Sigmoid colon (tissue), 7 donors: ENCODE results near the gene SEMA6B. TPM values are rescaled to one million over a fixed set of nuclear protein-coding genes. Genes with fewer than 3 reads are reported as not detected.

Experiments used
- DNase-seq: peaks from one replicate; pipeline ENCODE4 v3.0.0-alpha.2; 2019
- H3K27ac ChIP-seq, 4 donors: fragments of 200-600 bp; sonication (generic); one replicate each; pipeline ENCODE4 v1.5.1; 2016 to 2019; ENCODE audit warnings: mild to moderate bottlenecking in 1 of 4
- H3K27me3 ChIP-seq, 3 donors: fragments of 200-600 bp; sonication (generic); one replicate each; pipeline ENCODE4 v1.5.1; 2019; ENCODE audit warnings: mild to moderate bottlenecking in 1 of 3
- H3K36me3 ChIP-seq, 4 donors: fragments of 200-600 bp; sonication (generic); one replicate each; pipeline ENCODE4 v1.5.1; 2016 to 2019
- H3K4me1 ChIP-seq, 4 donors: fragments of 200-600 bp; sonication (generic); one replicate each; pipeline ENCODE4 v1.5.1; 2017 to 2019
- H3K4me3 ChIP-seq, 4 donors: fragments of 200-600 bp; sonication (generic); one replicate each; pipeline ENCODE4 v1.5.1; 2017 to 2019; ENCODE audit warnings: mild to moderate bottlenecking in 2 of 4, moderate library complexity in 1 of 4
- H3K9me3 ChIP-seq, 4 donors: fragments of 200-600 bp in 3 of 4; sonication (generic) in 3 of 4; one replicate each; pipeline versions ENCODE4 v1.5.1 to v1.6.1; 2013 to 2019
- EP300 ChIP-seq, 4 donors: sonication (generic); formaldehyde crosslinking; IDR thresholded peaks; one replicate each; pipeline ENCODE4 v1.6.1; 2017; ENCODE audit warnings: antibody characterized with exemption in 4 of 4
- POLR2A ChIP-seq, 2 donors: fragments of 450-650 bp; IDR thresholded peaks; one replicate each; pipeline ENCODE4 v1.6.1; 2016; ENCODE audit warnings: antibody characterized with exemption in 2 of 2, mild to moderate bottlenecking in 2 of 2, moderate library complexity in 2 of 2
- POLR2AphosphoS5 ChIP-seq, 4 donors: sonication (generic); formaldehyde crosslinking; IDR thresholded peaks; one replicate each; pipeline ENCODE4 v1.6.1; 2017; ENCODE audit warnings: antibody characterized with exemption in 4 of 4
- WGBS, 2 donors: extraction: QIAGEN DNeasy Blood & Tissue Kit; methylation state at CpG; one replicate each; pipeline ENCODE4 v1.1.7; 2013; 5-methylcytosine and 5-hydroxymethylcytosine counted together
- intact Hi-C: fragments of 100-400 bp; cut with DNase I; formaldehyde crosslinking; loops from one replicate; pipeline ENCODE4 v1.15.1; 2023
- polyA plus RNA-seq, 3 donors: library from polyadenylated mRNA; stranded (reverse); fragments of 200-250 nt; gene quantifications; one replicate each; pipeline ENCODE4 v1.2.3, GENCODE V29; 2013
- total RNA-seq, 4 donors: library from RNA; depleted of rRNA; stranded (reverse); fragments of >200 nt; gene quantifications; one replicate each; pipeline ENCODE4 v1.1.0, GENCODE V29; 2016
- TF ChIP-seq, protein P1 (sequence below), 4 experiments: fragments of 450-650 bp in 3 of 4; fragments of 200-600 bp in 1 of 4; IDR thresholded peaks; one replicate each; pipeline ENCODE4 v1.5.1; 2016 to 2019; ENCODE audit warnings: antibody characterized with exemption in 4 of 4, mild to moderate bottlenecking in 3 of 4, moderate library complexity in 2 of 4
- donor health status: healthy with polysubstance abuse.
- donor health status: Bipolar disorder and iron deficiency.
- donor health status: healthy.

Gene SEMA6B
- total and polyA plus RNA-seq, 7 donors: 0.60 to 16.9 (median 1.8) TPM

DNA sequence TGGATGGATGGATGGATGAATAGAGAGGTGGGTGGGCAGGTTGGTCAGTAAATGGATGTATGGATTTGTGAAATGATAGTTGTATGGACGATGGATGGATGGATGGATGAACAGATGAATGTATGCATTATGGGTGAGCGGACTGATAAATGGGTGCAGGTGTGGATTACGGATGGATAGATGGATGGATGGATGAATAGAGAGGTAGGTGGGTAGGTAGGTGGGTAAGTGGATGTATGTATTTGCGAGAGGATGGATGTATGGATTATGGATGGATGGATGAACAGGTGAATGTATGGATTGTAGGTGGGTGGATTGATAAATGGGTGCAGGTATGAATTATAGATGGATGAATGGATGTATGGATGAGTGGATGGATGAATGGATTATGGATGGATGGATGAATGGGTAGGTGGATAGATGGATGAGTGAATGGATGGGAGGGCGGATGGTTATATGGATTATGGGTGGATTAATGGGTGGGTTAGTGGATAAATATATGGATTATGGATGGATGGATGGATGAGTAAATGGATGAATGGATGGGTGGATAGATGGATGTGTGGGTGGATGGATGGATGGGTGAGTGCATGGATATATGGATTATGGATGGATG lies 42.8 kb upstream of the SEMA6B start:
- peaks cover 29 to 77% (median 54%) of the 10 kb centered on the region in 3 donors for H3K27me3 ChIP-seq
- 91 to 92% methylated on average over 5 of the region's 5 CpGs for WGBS, 2 donors
- intact Hi-C loops: no loop called here
- no peaks in the 10 kb centered on the region for H3K9me3 ChIP-seq
- DNase-seq: no peak
- TF ChIP-seq EP300 (IDR thresholded peaks at IDR 0.05): no peak
- no peak for TF ChIP-seq POLR2A (IDR thresholded peaks at IDR 0.05)
- TF ChIP-seq, protein P1, sequence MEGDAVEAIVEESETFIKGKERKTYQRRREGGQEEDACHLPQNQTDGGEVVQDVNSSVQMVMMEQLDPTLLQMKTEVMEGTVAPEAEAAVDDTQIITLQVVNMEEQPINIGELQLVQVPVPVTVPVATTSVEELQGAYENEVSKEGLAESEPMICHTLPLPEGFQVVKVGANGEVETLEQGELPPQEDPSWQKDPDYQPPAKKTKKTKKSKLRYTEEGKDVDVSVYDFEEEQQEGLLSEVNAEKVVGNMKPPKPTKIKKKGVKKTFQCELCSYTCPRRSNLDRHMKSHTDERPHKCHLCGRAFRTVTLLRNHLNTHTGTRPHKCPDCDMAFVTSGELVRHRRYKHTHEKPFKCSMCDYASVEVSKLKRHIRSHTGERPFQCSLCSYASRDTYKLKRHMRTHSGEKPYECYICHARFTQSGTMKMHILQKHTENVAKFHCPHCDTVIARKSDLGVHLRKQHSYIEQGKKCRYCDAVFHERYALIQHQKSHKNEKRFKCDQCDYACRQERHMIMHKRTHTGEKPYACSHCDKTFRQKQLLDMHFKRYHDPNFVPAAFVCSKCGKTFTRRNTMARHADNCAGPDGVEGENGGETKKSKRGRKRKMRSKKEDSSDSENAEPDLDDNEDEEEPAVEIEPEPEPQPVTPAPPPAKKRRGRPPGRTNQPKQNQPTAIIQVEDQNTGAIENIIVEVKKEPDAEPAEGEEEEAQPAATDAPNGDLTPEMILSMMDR (IDR thresholded peaks at IDR 0.05): no peak
- TF ChIP-seq POLR2AphosphoS5 (IDR thresholded peaks at IDR 0.05): no peak
- no peak overlapping the region for H3K27ac ChIP-seq
- H3K4me3 ChIP-seq: no peak overlapping the region
- no peaks in the 10 kb centered on the region for H3K36me3 ChIP-seq
- H3K4me1 ChIP-seq: peaks cover 0 to 12% (median 10%) of the 10 kb centered on the region in 4 donors

DNA sequence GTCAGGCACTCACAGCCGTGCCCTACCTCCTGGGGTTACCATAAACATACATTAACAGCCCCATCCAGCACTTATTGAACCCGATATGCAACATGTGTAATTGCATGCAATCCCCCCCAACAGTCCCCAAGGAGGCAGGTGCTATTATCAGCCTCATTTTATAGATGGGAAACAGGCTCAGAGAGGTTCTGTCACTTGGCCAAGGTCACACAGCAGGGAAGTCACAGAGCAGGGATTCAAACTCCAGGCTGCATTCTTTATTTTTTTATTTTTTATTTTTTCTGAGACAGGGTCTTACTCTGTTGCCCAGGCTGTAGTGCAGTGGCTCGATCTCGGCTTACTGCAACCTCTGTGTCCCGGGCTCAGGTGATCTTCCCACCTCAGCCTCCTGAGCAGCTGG lies 41.4 kb upstream of the SEMA6B start:
- DNase-seq: no peak
- H3K27ac ChIP-seq: no peak overlapping the region
- H3K4me3 ChIP-seq: no peak overlapping the region
- peaks cover 0 to 7% (median 6%) of the 10 kb centered on the region in 4 donors for H3K4me1 ChIP-seq
- intact Hi-C loops: no loop called here
- no peaks in the 10 kb centered on the region for H3K9me3 ChIP-seq
- no peaks in the 10 kb centered on the region for H3K36me3 ChIP-seq
- WGBS, 2 donors: 61 to 70% methylated on average over 5 of the region's 5 CpGs
- TF ChIP-seq POLR2AphosphoS5 (IDR thresholded peaks at IDR 0.05): no peak
- peaks cover 27 to 77% (median 55%) of the 10 kb centered on the region in 3 donors for H3K27me3 ChIP-seq

DNA sequence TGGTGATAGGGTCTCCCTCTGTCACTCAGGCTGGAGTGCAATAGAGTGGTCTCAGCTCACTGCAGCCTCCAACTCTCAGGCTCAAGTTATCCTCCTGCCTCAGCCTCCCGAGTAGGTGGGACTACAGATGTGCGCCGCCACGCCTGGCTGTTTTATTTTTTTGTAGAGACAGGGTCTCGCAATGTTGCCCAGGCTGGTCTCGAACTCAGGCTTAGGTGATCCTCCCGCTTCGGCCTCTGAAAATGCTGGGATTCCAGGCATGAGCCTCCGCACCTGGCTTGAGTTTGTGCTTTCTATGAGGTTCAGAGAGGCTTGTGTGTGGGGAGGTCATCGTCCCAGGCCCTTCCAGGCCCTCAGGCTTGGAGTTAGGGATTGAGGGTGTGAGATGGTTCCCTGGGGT lies 40.6 kb upstream of the SEMA6B start:
- Histone ChIP-seq H3K27ac (no peak overlapping the region), H3K4me3 (no peak overlapping the region), H3K36me3 (no peaks in the 10 kb centered on the region), H3K27me3 (peaks cover 24 to 77% (median 50%) of the 10 kb centered on the region in 3 donors), H3K4me1 (peaks cover 0 to 7% (median 6%) of the 10 kb centered on the region in 4 donors), H3K9me3 (no peaks in the 10 kb centered on the region)
- intact Hi-C loops: no loop called here
- TF ChIP-seq POLR2A (IDR thresholded peaks at IDR 0.05) (no peak), POLR2AphosphoS5 (IDR thresholded peaks at IDR 0.05) (no peak), EP300 (IDR thresholded peaks at IDR 0.05) (no peak)
- TF ChIP-seq, protein P1 (IDR thresholded peaks at IDR 0.05): no peak
- no peak for DNase-seq
- 86 to 88% methylated on average over 10 of the region's 10 CpGs for WGBS, 2 donors

DNA sequence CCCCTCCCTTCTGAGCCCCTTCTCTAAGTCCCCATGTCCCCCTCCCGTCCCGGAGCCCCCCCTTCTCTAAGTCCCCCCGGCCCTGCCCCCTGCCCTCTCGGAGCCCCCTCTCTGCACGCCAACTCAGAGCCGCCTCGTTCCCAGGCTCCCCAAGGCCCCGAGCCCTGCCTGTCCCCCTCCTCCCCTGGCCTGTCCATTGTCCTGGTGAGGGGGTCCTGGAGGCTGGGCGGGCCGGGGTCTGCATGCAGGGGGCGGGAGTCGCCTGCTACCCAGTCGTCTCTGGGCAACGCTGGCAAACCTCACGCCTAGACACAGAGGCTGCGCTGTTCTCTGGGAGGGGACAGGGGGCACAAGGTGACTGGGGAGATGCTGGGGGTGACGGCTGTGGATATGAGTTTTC lies 39.2 kb upstream of the SEMA6B start:
- no peaks in the 10 kb centered on the region for H3K9me3 ChIP-seq
- peaks cover 0 to 7% (median 6%) of the 10 kb centered on the region in 4 donors for H3K4me1 ChIP-seq
- intact Hi-C loops: no loop called here
- TF ChIP-seq, protein P1 (IDR thresholded peaks at IDR 0.05): no peak
- no peak for TF ChIP-seq POLR2AphosphoS5 (IDR thresholded peaks at IDR 0.05)
- no peak for TF ChIP-seq EP300 (IDR thresholded peaks at IDR 0.05)
- TF ChIP-seq POLR2A (IDR thresholded peaks at IDR 0.05): no peak
- no peak overlapping the region for H3K27ac ChIP-seq
- 10 to 11% methylated on average over 17 of the region's 17 CpGs for WGBS, 2 donors
- H3K27me3 ChIP-seq: peaks cover 24 to 75% (median 46%) of the 10 kb centered on the region in 3 donors
- no peaks in the 10 kb centered on the region for H3K36me3 ChIP-seq
- no peak for DNase-seq
- H3K4me3 ChIP-seq: no peak overlapping the region

DNA sequence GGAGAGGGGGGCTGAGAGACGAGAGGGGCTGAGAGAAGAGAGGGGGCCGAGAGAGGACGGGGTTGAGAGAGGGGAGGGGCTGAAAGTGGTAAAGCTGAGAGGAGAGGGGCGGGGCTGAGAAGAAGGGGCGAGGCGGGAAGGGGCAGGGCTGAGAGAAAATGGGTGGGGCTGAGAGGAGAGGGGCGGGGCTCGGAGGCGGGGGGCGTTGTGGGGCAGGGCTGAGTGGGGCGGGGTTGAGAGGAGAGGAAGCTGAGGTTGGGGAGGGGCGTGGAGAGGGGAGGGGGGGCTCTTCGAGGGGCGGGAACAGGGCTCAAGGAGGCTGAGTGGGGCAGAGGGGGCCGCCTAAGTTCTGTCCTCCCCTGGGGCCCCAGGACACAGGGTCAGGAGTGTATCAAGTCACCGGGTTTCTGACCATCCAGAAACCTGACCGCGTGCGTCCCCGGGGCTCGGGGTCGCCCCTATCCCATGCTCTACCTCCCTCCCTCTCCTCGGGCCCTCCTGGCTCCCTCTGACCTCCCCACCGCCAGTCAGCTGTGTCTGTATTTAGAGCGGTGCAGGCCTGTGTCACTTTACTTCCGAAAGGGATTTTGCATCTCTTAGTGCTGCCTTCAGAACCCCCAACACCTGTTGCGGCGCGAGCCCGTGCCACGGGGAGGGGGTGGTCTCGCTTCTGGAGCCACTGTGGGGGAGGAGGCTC lies 38.6 kb upstream of the SEMA6B start:
- peaks cover 24 to 77% (median 46%) of the 10 kb centered on the region in 3 donors for H3K27me3 ChIP-seq
- TF ChIP-seq POLR2AphosphoS5 (IDR thresholded peaks at IDR 0.05): no peak
- no peak for TF ChIP-seq POLR2A (IDR thresholded peaks at IDR 0.05)
- TF ChIP-seq EP300 (IDR thresholded peaks at IDR 0.05): no peak
- TF ChIP-seq, protein P1 (IDR thresholded peaks at IDR 0.05): no peak
- no peaks in the 10 kb centered on the region for H3K36me3 ChIP-seq
- DNase-seq: no peak
- H3K9me3 ChIP-seq: no peaks in the 10 kb centered on the region
- intact Hi-C loops: no loop called here
- H3K4me3 ChIP-seq: peak overlapping the region in 1 of 4 donors; percentile 17
- 2 to 4% methylated on average over 32 of the region's 32 CpGs for WGBS, 2 donors
- no peak overlapping the region for H3K27ac ChIP-seq
- H3K4me1 ChIP-seq: peaks cover 0 to 7% (median 6%) of the 10 kb centered on the region in 4 donors
